ENCODE measurements around the gene LRRTM3.
A peak's percentile ranks its signal among the peaks of the same experiment; 100 is the strongest.

Gene LRRTM3

GRCh38 chr10:66925373-66925772 lies 463 bp upstream of the LRRTM3 start:
- Histone ChIP-seq H3K27ac (no peak overlapping the region), H3K4me3 (no peak overlapping the region)
- TF ChIP-seq, protein P1, sequence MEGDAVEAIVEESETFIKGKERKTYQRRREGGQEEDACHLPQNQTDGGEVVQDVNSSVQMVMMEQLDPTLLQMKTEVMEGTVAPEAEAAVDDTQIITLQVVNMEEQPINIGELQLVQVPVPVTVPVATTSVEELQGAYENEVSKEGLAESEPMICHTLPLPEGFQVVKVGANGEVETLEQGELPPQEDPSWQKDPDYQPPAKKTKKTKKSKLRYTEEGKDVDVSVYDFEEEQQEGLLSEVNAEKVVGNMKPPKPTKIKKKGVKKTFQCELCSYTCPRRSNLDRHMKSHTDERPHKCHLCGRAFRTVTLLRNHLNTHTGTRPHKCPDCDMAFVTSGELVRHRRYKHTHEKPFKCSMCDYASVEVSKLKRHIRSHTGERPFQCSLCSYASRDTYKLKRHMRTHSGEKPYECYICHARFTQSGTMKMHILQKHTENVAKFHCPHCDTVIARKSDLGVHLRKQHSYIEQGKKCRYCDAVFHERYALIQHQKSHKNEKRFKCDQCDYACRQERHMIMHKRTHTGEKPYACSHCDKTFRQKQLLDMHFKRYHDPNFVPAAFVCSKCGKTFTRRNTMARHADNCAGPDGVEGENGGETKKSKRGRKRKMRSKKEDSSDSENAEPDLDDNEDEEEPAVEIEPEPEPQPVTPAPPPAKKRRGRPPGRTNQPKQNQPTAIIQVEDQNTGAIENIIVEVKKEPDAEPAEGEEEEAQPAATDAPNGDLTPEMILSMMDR (IDR thresholded peaks at IDR 0.05), result no peak
- no peak for DNase-seq (ENCODE audit: low spot score)

GRCh38 chr10:66926841-66927240 lies 1.0 kb downstream of the LRRTM3 start:
- DNase-seq (ENCODE audit: low spot score), result no peak
- H3K4me3 ChIP-seq, result no peak overlapping the region
- TF ChIP-seq, protein P1 (IDR thresholded peaks at IDR 0.05), result no peak
- H3K27ac ChIP-seq, result no peak overlapping the region

DNA sequence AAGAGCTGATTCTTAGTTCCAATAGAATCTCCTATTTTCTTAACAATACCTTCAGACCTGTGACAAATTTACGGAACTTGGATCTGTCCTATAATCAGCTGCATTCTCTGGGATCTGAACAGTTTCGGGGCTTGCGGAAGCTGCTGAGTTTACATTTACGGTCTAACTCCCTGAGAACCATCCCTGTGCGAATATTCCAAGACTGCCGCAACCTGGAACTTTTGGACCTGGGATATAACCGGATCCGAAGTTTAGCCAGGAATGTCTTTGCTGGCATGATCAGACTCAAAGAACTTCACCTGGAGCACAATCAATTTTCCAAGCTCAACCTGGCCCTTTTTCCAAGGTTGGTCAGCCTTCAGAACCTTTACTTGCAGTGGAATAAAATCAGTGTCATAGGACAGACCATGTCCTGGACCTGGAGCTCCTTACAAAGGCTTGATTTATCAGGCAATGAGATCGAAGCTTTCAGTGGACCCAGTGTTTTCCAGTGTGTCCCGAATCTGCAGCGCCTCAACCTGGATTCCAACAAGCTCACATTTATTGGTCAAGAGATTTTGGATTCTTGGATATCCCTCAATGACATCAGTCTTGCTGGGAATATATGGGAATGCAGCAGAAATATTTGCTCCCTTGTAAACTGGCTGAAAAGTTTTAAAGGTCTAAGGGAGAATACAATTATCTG lies 1.6 kb downstream of the LRRTM3 start:
- TF ChIP-seq, protein P1 (IDR thresholded peaks at IDR 0.05), result no peak
- no peak overlapping the region for H3K27ac ChIP-seq
- DNase-seq (ENCODE audit: low spot score), result no peak
- H3K4me3 ChIP-seq, result no peak overlapping the region

DNA sequence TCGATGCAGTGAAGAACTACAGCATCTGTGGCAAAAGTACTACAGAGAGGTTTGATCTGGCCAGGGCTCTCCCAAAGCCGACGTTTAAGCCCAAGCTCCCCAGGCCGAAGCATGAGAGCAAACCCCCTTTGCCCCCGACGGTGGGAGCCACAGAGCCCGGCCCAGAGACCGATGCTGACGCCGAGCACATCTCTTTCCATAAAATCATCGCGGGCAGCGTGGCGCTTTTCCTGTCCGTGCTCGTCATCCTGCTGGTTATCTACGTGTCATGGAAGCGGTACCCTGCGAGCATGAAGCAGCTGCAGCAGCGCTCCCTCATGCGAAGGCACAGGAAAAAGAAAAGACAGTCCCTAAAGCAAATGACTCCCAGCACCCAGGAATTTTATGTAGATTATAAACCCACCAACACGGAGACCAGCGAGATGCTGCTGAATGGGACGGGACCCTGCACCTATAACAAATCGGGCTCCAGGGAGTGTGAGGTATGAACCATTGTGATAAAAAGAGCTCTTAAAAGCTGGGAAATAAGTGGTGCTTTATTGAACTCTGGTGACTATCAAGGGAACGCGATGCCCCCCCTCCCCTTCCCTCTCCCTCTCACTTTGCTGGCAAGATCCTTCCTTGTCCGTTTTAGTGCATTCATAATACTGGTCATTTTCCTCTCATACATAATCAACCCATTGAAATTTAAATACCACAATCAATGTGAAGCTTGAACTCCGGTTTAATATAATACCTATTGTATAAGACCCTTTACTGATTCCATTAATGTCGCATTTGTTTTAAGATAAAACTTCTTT lies 2.3 kb downstream of the LRRTM3 start:
- Histone ChIP-seq H3K27ac (no peak overlapping the region), H3K4me3 (peak overlapping the region; percentile 40)
- DNase-seq (ENCODE audit: low spot score), result no peak
- TF ChIP-seq, protein P1 (IDR thresholded peaks at IDR 0.05), result no peak

DNA sequence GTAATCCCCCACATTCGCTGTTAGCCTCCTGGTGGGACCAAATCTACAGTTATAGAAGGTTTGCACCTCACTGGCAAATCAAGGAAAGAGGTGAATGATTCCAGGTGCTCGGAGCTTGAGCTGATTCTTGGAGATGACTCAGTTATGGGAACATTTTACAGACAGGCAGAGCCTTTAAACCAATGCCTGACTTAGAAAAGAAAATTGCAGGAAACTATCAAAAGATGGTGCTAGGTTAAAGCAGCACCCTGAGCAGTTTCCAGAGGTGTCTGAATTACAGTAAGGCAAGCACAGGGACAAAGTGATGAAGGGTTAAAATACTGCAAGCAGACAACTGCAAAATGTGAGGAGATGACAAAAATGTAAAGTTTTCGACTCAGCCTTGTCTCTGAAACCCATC lies 2.9 kb downstream of the LRRTM3 start:
- TF ChIP-seq, protein P1 (IDR thresholded peaks at IDR 0.05), result no peak
- Histone ChIP-seq H3K4me3 (no peak overlapping the region), H3K27ac (no peak overlapping the region)
- DNase-seq (ENCODE audit: low spot score), result no peak

DNA sequence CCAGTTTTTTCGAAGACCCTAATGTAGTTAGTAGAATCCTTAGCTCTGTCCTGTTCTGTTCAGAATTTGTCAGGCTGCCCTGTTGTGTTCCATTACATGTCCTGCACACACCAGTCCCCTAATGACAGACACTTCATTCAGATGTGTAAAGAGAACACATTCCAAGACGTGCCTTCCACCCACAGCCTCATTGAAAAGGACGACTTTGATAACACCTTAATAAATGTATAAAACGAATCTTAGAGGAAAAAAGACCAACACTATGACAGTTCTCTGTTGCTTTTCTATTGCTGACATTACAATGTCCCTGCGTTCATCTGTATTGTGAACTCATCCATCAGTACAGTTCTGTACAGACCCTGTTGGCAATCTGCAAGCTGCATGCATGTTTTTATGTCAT lies 3.5 kb downstream of the LRRTM3 start:
- H3K27ac ChIP-seq, result no peak overlapping the region
- no peak for DNase-seq (ENCODE audit: low spot score)
- TF ChIP-seq, protein P1 (IDR thresholded peaks at IDR 0.05), result no peak
- no peak overlapping the region for H3K4me3 ChIP-seq

All from coronary artery (tissue), 2 donors.